ENCODE measurements around the gene DLGAP1. TPM values are rescaled to one million over a fixed set of nuclear protein-coding genes. Genes with fewer than 3 reads are reported as not detected.

The DLGAP1 gene
- total and polyA plus RNA-seq, 2 experiments from 2014 or later: 17.0 to 48.5 TPM

- peaks cover 14% of the 10 kb centered on the region for H3K4me1 ChIP-seq (ENCODE audit: insufficient read depth)
- no peaks in the 10 kb centered on the region for H3K79me2 ChIP-seq (replicated peaks; ENCODE audit: insufficient read depth)
- H3K4me3 ChIP-seq: no peak overlapping the region
- H3K27ac ChIP-seq (ENCODE audit: low read depth): no peak overlapping the region
- ATAC-seq (no peak), DNase-seq (ENCODE audit: low spot score) (no peak)
- peak overlapping the region; percentile 61; the same call in 1 of the 2 replicates for H3K27ac Mint-ChIP-seq
- no peaks in the 10 kb centered on the region for H3K36me3 ChIP-seq (ENCODE audit: insufficient read depth)
- TF ChIP-seq ZNF462 (CRISPR knock-in tag; IDR thresholded peaks at IDR 0.05) (no peak), ZNF331 (CRISPR knock-in tag; IDR thresholded peaks at IDR 0.05; ENCODE audit: low read depth) (no peak), CREB1 (CRISPR knock-in tag; IDR thresholded peaks at IDR 0.05; ENCODE audit: low read depth) (no peak), STAT1 (IDR thresholded peaks at IDR 0.05; ENCODE audit: unreplicated experiment) (no peak), EZH2 (IDR thresholded peaks at IDR 0.05; ENCODE audit: low read depth, unreplicated experiment) (no peak), EZH2phosphoT487 (IDR thresholded peaks at IDR 0.05; ENCODE audit: unreplicated experiment) (no peak), REST (IDR thresholded peaks at IDR 0.05; ENCODE audit: unreplicated experiment) (no peak), JUNB (IDR thresholded peaks at IDR 0.05; ENCODE audit: unreplicated experiment) (no peak), POLR2AphosphoS5 (IDR thresholded peaks at IDR 0.05; ENCODE audit: low read depth) (no peak), ZNF114 (CRISPR knock-in tag; IDR thresholded peaks at IDR 0.05) (no peak), CTCF (conservative IDR thresholded peaks at IDR 0.05; ENCODE audit: low read depth in 2 of 2) (no peak), ETS1 (IDR thresholded peaks at IDR 0.05) (no peak)
- H2AFZ ChIP-seq: no peak overlapping the region
- peaks cover 24% of the 10 kb centered on the region for H3K4me1 Mint-ChIP-seq
- no peaks in the 10 kb centered on the region for H3K27me3 ChIP-seq (ENCODE audit: insufficient read depth)
- no peaks in the 10 kb centered on the region for H4K20me1 ChIP-seq (replicated peaks; ENCODE audit: insufficient read depth)
- peaks cover 3% of the 10 kb centered on the region for H3K27me3 Mint-ChIP-seq (ENCODE audit: insufficient read depth, low read depth, poor library complexity)
- H3K9me2 ChIP-seq (ENCODE audit: insufficient read depth): no peaks in the 10 kb centered on the region
- peaks cover 16% of the 10 kb centered on the region; the same call in 2 of the 3 replicates for H3K9me3 Mint-ChIP-seq
- peaks cover 3% of the 10 kb centered on the region; the same call in 1 of the 2 replicates for H3F3A ChIP-seq (replicated peaks; ENCODE audit: low read depth)
- H3K4me3 Mint-ChIP-seq: no peak overlapping the region
- H3K36me3 Mint-ChIP-seq (ENCODE audit: low read depth): peaks cover 31% of the 10 kb centered on the region
- H3K4me2 ChIP-seq: no peak overlapping the region
Measured at GRCh38 chr18:3660739-3661515, 794.2 kb downstream of the DLGAP1 start.

Measured in GM23338 (cell line).